DMS79 treated with DMSO at 0.1 percent for 48 hours (cell line): ENCODE data around the gene CFAP97D1.
"Not testable (repeated sequence)": the region's sequence is repeated elsewhere in the genome, so short reads cannot be mapped to it uniquely, and the experiment has no call there.

Source experiments
- DNase-seq: peaks from one replicate; lab custom pipeline; 2025; lab: John Stamatoyannopoulos, UW

CFAP97D1 gene

DNA sequence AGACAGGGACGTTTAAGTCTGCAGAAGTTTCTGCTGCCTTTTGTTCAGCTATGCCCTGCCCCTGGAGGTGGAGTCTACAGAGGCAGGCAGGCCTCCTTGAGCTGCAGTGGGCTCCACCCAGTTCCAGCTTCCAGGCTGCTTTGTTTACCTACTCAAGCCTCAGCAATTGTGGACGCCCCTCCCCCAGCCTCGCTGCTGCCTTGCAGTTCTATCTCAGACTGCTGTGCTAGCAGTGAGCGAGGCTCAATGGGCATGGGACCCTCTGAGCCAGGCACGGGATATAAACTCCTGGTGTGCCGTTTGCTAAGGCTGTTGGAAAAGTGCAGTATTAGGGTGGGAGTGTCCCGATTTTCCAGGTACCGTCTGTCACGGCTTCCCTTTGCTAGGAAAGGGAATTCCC is 17.8 kb downstream of the CFAP97D1 start:
- DNase-seq: not testable (repeated sequence)

DNA sequence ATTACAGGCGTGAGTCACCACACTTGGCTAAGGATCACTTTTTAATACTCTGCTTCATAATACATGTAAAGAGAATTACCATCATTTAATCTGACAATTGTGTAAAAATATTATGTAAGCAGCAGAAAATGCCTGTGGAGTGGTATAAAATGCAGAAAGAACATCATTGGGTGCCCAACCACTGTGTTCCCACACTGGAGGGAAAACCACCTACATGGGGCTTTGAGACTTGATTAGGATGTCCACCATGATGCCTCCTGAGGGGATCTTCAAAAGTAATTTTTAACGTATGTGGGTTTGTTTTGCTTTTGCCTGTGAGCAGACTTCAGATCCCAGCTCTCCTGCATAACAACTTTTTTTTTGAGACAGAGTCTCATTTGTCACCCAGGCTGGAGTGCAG is 18.8 kb downstream of the CFAP97D1 start:
- DNase-seq: no peak

DNA sequence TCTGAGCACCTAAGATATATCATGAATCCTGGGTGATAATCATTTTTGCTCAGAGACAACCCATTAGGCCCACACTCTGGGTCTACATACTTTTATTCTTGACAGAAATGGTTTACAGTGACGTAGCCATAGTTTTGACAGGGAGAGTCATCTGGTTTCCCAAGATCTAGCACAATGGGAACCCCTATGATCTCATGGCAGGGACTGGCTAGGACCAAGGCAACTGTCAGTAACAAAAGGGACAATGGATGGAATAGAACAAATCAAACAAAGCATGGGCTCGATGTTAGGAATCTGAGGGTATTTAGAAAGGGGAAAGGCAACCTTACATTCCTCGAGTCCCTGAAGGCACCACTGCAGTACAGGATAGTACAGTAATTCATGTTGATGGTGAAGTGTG is 20.5 kb downstream of the CFAP97D1 start:
- no peak for DNase-seq

DNA sequence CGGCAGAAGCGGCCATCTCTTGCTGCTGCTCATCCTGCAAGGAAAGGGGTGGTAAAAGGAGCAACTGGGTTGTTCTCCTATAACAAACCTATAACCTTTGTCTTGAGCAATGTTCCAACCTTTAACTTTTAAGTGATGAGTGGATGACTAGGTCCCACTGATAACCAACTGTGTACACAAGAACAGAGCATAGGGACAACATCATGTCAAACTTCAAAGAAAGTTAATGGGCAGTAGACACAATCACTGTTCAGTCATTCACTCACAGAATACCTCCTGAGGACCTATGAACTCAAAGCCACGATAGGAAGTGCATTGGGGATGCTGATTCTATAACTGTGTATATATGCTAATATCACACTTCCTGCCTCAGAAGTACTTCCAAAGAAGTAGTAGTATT is 21.6 kb downstream of the CFAP97D1 start:
- no peak for DNase-seq

DNA sequence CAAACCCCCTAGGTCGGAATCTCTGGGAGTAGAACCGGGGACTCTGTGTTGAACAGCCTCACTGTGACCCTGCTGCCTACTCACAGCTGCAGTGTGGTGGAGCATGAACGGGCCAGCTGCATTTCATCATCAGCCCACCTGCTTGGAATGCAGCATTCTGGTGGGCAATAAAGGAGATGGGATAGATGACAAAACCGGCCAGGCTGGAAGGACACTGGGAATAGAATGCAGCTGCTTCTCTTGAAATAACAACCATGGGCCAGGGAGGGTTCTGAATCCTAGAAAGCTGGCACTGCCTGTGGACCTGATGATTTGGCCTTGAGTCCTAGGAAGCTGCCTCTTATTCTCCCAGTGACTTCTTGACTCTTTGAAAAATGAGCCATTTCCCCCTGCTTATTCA is 23.5 kb downstream of the CFAP97D1 start:
- DNase-seq: no peak

DNA sequence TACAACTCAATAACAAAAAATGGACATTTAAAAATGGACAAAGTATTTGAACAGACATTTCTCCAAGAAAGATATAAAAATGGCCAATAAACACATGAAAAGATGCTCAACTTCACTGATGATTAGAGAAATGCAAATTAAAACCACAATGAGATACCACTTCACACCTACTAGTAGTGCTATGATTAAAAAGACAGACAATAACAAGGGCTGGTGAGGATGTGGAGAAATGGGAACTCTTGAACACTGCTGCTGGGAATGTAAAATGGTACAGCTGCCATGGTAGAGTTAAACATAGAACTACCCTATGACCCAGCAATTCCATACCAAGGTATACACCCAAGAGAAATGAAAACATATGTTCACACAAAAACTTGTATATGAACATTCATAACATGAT is 24.9 kb downstream of the CFAP97D1 start:
- DNase-seq: no peak

DNA sequence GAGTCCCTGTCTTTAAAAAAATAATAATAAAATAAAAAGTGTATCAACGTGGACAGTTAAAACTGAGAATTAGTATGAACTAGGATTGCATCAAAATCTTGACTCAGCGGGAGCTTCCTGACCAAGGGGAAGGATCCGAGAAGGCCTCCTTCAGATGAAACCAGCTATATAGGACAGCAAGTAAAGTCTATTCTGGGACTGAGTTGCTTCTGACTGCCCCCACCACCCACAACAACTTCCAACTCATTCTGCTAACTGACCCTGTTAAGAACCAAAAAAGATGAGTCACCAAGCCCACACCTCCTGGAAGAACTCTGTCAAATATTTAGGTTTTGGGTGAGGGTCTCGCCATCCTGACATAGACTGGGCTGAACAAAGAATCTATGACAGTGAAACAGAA is 27.8 kb downstream of the CFAP97D1 start:
- no peak for DNase-seq

DNA sequence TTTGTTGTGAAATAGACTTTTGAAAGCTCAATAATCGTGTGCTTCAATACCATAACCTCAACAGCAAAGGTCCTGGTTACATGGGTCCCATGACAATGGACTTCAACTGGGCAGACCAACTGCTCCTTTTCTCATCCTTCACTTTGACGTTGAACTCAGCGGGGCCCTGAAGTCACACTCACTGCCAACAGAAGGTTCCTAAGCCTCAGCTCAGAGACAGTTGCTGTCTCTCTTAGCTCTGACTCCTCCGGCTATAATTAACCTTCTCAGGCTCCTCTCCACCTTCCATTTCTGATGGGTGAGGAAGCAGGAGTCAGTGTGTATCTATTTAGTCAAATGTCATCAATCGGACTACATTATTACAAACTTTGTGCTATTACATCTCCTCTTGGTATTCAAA is 28.9 kb downstream of the CFAP97D1 start:
- no peak for DNase-seq

DNA sequence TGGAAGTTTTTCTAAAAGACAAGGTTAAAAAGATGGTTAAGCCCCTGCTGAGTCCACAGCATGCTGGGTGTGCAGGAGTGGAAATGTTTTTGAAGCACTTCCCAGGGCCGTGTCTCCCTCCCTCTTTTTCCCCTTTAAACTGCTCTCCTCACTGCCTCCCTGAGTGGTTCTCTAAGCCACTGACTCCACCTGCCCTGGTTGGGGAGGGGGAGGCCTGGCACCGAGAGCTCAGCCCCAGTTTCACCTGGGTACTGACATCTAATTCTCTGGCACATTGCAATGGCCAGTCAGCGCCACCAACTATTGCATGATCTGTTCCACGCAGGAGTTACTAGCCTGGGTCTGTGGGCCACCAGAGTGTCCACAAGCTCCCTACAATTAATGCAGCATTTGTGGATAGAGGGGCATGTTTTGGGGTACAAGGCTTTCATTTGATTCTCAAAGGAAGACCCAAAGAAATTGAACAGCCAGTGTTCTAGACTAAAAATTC is 30.0 kb downstream of the CFAP97D1 start:
- DNase-seq: peak; percentile 35

DNA sequence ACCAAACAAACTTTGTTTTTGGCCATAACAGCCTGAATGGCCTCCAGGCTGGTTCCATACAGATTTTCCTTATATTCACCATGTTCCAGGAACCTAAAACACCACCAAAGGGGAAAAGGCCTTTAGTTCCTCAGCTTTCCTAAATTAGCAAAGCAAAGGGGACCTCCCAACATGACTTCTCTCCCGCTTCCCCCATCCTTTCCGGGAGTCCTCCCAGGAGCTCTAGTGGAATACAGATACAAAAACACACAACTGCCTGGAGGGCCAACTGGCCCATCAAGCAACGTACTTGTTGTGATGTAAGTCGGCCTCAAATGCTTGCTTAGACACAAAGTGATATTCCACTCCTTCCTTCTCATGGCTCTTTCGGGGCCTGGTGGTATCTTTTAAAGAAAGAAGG is 30.6 kb downstream of the CFAP97D1 start:
- no peak for DNase-seq

DNA sequence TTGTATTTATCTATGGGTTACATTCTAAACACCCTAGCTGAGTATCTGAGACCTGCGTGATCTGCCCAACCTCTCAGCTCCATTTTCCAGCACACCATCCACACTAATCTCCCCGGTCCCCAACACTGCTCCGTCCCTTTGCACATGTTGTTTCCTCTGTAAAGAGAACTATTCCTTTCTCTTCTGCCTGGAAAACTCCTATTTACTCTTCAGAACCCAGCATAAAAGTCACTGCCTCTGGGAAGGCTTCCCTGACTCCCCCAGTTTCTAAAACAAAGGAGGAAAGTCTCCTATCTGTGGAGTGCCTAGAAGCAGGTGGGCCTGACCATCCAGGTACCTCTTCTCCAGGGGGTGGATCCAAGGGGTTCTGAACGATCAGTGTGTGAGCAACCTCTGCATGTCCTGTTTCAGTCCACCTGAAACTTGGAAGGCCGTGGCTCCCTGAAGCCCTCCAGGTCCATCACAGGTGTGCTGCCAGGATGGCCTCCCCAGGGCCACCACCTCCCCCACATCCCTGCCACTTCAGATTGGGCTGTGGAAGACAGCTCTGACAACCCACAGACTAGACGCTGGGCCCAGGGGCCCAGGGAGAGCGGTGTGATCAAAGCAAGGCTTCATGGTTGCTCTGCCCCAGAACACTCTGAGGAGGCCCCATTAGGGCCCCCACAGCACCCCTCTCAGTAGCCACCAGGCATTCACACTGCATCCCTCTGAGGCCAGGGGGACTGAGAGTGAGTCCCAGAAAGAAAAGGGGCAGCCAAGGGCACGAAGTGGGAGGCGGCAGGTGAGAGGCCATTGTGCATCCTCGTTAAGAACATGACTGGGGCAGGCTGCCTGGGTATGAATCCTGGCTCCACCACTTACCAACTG is 32.4 kb downstream of the CFAP97D1 start:
- DNase-seq: no peak

DNA sequence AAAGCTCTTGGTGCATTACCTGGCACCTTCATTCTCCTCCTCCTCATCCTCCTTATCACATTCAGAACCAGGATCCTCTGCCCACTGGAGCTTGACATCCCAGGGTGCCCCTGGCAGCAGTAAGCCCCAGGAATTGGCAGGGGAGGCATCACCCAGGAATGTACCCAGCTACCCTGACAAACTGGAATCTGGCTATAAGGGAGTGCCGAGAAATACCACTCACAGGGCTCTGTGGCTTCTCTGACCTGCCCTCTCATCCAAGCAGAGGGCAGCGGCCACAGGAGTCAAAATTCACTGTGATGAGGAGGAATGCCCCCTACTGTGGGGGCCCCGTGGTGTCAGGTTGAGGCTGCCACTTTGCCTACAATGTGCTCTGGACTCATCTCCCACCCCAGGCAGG is 33.2 kb downstream of the CFAP97D1 start:
- DNase-seq: no peak

DNA sequence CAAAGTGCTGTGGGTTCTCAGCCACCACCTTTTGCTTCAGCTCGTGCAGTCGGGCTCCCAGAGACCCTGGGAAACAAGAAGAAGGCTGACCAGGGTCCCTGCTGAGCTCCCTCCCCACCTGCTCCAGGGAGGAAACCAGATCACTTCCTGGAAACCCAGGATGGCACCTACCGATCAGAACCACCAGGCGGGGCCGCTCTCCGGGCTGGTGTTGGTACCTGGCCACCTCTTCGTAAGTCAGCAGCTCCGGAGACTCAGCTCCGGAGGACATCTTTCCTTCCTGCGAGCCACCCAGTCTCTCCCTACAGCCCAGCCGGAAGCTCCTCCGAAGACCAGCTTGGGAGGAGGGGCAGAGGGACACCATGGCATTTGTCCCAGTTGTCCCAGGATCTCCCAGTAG is 33.8 kb downstream of the CFAP97D1 start:
- no peak for DNase-seq

DNA sequence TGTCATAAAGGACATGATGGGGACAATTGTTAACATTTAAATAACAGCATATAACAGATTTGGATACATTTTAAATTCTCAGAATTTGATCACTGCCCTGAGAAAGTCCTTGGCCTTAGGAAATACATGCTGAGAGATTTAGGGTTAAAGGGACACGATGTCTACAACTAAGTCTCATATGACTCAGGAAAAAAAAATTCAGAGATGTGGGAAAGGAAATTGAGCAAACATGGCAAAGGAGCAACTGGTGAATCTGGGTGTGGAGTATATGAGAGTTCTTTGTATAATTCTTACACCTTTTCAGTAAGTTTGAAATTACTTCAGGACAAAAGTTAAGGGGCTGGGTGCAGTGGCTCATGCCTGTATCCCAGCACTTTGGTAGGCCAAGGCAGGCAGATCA is 34.5 kb downstream of the CFAP97D1 start:
- no peak for DNase-seq

DNA sequence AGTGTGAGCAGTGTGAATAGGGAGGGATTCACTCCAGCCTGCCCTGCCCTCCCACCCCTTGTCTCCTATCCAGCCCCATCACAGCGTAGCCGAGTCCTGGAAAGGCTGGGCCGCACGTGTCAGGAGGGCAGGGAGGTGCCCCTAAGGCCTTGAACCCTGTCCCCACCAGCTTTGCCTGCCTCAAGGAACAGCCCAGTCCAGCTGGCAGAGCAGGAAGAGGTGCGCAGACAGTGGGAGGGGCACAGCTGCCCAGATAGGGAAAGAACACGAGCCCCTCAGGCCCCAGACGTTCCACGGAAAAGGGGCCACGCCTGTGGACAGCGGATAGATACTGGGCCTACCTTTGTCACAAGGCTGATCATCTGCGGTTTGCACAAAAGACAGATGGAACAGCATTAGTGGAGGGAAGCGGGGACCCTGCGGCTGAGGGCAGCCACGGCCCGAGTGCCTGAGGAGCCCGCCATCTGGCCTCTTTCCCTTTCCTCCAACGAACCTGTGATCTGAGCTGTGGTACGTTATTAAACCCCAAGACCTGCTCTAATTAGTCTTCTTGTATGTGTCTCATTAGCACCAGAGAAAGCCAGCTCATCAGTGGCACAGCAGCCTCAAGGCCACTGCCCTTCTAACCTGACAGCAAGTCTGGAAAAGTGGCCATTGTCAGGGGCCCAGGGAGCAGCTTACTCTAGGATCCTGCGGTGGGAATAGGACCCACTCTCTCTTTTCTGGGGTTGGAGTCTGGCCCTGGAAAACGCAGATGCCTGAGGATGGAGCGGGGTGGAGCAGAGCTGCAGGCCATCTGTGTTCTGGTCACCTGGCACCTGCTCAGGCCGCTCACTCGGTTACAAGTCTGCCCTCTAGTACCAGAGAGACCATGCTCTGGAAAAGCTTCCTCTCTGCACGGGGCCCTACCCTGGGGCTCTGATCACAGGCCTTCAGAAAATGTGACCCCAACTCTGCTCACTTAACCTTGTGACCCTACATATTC is 36.4 kb downstream of the CFAP97D1 start:
- DNase-seq: no peak

DNA sequence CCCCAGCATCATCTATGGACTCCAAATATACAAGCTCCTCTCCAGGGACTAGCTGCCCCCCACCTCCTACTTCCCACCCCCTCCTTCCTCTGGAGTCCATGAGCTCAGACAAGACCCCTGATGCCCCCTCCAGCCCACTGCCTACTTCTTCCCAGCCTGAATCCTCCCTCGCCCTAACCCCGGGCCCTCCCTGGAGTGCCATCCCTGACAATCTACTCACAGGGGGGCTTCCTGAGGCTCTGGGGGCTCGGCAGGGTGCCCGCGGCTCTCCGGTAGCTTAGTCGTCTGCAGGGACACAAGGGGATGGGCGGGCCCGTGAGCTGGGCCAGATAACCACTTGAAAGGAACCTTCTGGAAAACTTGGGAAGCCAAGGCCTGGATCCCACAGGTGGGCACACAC is 37.6 kb downstream of the CFAP97D1 start:
- DNase-seq: no peak

DNA sequence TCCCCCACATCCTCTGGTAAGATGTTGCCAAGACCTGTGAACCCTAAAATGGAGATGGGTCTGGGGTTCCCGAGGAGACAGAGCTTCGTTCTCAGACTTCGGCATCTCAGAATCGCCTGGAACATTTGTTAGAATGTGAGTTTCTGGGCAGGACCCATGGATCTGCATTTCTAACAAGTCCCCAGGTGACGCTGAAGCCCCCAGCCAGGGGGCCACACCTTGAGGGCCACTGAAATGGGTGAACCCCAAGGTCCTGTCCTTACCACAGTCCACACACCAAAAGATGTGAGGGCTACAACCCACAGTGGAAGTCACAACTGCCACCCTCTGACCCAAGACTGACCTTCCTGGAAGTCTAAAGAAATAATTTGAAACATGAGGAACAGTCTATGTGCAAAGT is 38.7 kb downstream of the CFAP97D1 start:
- no peak for DNase-seq

DNA sequence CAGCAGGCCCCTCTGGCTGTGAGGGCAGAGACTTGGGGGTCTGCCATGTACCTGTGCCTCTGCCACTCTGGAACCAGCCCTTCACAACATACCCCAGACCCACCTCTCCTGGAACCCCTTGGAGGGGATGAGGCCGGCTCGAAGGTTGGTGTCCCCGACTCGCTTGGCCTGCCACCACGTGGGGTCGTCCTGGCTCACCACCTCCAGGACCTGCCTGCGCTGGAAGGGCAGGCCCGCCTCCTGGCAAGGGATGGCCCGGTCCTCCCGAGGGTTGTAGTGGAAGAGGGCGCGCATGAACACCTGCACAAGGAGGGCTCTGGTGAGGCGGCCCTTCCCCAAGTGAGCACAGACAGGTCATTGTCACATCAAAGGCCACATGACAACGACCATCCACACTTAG is 40.5 kb downstream of the CFAP97D1 start:
- DNase-seq: no peak

DNA sequence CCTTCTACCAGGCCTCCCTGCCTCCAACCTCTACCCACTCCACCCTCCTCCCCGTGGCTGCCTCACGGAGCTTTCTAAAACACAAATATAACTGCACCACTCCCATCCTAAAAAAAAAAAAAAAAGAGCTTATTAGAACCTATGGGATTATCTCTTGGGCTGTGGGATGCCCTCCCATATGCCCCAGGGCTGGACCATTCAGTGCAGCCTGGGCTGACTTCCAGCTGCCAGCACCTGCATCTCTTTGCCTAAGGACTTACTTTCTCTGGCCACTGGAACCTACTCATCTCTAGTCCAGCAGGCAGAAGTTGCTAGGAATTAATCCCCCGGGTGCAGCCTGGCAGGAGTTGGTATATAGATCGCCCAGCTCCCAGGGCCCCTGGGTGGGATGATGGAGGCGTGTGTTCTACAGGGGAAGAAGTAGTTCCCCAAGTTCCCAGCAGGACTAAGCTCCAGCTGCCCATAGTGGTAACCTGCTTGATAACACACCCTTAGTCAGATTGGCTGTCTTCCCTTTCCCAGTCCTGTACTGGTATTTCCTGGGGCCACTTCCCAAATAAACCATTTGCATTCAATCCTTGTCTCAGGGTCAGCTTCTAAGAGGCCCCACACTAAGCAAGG is 42.4 kb downstream of the CFAP97D1 start:
- no peak for DNase-seq

DNA sequence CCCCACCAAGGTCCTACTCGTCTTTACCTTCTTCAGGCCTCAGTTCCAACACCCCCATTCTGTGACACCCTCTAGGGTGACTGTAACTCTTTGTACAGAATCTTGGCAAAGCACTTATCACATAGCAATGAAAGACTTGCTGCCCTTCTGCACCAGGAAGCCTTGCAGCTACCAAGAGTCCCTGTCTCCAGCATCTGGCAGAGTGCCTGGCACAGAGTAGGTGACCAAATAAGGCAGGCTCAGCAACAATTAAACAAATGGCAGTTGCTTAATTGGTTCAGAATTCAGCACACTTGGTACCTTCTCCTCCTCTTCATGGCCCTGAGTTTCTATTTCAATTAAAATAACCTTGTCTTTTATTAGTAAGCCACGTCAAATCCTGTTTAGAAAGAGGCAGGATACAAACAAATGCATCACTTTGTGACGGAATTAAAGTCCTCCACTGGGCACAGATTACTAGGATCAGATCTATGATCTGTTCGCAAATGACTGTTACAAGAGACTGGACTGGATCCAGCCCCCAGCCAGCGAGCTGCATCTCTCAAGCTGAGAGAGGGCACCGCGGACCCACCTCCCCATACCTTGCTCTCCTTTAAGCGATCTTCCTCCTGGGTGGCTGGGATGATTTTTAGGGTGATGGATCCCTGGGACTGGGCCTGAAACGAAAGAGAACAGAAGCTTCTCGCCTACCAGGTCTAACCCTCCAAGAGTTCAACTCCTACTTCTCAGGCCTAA is 43.3 kb downstream of the CFAP97D1 start:
- DNase-seq: peak; percentile 28

DNA sequence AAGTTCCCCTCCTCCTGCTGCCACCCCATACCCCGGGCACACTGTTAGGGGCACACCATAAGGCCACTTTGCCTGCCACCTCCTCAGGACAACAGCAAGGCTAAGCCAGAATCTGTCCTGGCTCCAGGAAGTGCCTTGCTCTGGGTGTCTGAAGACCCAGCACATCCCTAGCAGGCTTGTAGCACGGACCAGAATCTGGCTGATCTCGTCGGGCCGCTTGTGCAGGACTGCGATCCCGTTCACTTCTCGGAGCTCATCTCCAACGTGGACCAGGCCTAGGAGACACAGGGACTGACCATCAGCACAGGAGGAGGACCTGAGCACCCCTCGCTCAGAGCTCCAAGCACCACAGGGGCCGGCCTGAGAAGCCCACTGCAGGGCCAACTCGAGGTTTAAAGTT is 45.3 kb downstream of the CFAP97D1 start:
- DNase-seq: no peak

DNA sequence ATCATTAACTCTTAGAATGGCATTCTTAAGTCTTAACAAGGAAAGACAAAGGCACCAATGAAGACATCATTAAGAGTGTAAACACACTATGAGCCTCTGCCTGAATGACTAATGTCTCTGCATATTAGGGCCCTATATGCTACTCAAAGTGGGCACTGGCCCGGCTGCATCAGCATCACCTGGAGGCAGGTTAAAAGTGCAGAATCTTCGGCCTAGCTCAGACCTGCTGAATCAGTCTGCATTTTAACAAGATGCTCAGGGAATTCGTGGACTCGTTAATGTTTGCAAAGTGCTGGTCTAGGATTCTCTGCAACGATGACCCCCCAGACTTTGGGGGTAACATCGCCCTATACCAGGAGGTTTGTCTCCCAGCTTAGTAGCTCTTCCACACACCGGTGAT is 46.0 kb downstream of the CFAP97D1 start:
- no peak for DNase-seq
